Hypothalamus (tissue), 51 donors: ENCODE measurements around the gene PCDH9.
"Not testable (repeated sequence)": the region's sequence is repeated elsewhere in the genome, so short reads cannot be mapped to it uniquely, and the experiment has no call there.

Source experiments
- DNase-seq, 51 donors: peaks; one replicate each; lab custom pipeline; 2025; lab: John Stamatoyannopoulos, UW

PCDH9 gene

DNA sequence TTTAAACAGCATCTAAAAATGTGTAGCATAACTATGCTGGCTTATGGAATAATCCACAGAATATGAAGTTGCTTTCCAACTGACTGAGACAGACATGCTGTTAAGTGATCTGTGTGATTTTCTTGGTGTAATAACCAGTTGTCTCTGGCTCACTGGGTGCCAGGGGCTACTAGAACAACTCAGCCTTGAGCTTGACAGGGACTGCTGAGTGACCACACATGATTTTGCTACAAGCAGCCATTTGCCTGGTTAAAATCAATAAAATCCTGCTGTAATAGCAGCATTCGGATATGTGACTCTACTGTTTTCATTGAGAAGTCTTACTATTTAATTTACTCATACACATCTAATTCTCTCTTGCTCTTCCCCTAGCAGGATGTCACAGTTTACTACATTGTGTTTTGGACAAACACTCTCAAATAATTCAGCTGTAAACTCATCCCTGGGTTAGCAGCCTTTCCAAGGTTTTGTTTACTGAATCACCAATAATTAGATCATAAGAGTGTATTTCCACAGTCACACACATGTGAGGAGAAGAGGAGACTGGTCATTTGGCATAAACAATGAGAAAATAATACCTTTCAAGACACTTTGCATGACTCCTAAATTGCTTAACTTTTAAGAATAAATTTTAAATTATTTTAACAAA, 426.2 kb downstream of the PCDH9 start:
- DNase-seq: peak in 3 of 51 donors; percentile 2 to 6 (median 3)

DNA sequence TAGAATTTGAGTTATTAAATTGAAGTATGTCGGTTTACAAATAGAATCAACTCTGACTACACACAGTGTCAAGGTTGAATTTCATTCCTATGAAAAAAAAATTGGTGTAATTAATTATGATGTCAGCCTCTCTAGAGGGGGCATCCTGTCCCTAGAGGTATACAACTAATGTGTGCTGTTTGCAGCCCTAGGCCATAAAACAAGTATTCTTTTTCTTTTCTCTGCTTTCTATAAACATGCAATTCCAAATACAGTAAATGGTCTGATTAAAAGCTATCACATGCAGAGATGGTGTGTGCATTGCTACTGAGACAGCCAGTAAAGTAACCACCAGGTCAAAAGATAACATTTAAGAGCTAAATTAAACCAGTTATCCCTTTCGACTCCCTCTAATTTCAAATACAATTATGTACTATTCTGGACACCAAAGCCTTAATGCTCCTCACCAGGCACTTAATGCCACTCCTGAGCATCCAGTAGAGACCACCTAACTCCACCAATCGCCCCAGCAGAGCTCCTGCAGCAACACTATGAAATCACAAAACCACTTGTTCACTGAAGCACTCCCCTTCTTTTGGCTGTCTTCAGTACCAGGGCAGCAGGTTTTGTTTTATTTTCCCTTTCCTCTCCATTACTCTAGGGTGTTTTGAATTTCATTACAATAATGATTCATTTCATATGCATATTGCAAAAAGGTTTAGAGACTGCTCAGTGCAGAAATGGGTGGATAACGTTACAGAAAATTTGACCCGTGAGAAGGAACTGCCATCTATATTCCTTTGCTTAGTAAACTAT, 426.9 kb downstream of the PCDH9 start:
- DNase-seq: no peak

- peak in 14 of 51 donors; percentile 1 to 47 (median 15) for DNase-seq
Observed at GRCh38 chr13:66795636-66796035, 434.5 kb downstream of the PCDH9 start.

GRCh38 chr13:66794340-66795031, 435.6 kb downstream of the PCDH9 start:
- no peak for DNase-seq

DNA sequence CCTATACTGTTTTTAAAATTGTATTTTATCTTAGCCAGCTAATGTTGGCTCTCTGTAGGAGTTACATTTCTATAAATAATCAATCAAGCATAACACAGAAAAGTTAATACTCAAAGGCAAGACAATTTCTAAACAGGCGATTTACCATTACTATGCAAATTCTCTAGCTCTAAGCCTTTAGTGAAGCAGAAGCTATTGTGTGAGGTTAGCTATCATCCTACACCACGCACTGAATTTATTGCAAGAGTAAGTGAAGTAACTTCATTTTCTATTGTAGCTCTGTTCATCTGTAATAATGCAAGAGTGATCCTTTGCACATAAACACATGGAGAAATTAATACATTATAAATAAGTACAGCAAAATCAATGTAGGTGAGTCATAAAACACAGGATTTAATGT, 439.3 kb downstream of the PCDH9 start:
- no peak for DNase-seq

DNA sequence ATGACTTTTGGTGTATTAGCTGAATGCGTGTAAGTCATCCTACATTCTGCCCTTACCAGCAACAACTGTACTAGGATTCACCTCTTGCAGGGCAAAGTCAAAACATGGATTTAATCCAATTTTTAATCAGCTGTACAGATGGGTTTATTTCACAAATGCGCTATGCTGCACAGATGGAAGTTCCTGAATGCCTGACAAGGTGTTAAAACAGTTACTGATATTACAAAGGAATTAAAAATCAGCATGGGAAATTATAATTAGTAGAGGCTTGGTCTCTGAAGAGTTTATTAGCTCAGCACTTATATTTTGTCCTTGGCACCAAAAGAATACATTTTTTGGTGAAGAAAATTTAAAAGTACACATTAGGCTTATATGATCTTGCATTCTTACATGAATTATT, 448.9 kb downstream of the PCDH9 start:
- no peak for DNase-seq

GRCh38 chr13:66780814-66781213, 449.3 kb downstream of the PCDH9 start:
- no peak for DNase-seq

DNA sequence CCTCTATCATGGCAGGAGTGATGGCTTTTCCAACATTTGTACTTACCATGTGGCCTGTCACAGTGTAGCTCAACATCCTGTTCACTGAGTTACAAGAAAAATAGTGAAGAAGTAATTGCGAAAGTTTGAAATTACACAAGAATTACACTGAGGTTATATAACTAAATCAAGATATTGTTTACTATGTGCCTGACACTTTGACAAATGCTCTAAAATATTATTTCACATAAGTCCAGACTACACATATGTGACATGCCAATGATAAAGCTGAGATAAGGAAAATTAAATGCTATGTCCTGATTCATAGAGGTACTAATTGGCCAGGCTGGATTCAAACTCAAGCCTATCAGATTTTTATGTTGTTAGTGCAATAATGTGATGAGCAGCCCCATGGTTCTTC, 451.7 kb downstream of the PCDH9 start:
- no peak for DNase-seq

DNA sequence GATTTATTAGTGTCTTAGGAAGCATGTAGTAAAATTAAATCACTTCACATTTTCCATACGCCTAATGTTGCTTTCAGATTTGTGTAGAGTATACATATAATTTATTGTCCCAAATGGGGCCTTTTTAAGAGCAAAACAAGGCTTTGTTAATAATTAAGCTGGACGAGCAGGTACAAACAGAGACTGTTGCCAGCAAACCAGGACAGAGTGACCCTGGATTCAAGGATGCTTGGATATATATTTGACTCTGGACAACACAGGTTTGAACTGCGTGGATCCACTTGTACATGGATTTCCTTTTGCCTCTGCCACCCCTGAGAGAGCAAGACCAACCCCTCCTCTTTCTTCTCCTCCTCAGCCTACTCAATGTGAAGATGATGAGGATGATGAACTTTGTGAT, 454.9 kb downstream of the PCDH9 start:
- DNase-seq: no peak

- no peak for DNase-seq
Observed at GRCh38 chr13:66774046-66774445, 456.1 kb downstream of the PCDH9 start.

- no peak for DNase-seq
Observed at GRCh38 chr13:66765559-66765958, 464.6 kb downstream of the PCDH9 start.

GRCh38 chr13:66760678-66761077, 469.5 kb downstream of the PCDH9 start:
- not testable (repeated sequence) for DNase-seq

- DNase-seq: no peak
Observed at GRCh38 chr13:66759919-66760318, 470.2 kb downstream of the PCDH9 start.

DNA sequence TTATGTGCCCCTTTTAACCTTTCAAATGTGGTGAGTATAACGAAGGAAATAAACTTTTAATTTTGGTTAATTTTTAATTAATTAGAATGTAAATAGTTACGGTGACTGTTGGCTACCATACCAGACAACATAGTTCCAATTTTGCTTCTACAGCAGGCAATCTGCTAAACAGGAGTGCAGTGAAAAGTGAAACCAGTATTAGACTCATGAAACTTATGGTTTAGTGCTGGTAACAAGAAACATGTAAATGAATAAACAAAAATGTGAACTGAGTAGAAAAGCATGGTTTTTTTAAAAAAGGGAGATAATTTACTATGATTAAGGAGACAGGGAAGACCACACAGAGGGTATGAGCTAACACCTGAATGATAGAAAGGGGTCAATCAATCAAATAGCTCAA, 478.4 kb downstream of the PCDH9 start:
- DNase-seq: no peak

DNA sequence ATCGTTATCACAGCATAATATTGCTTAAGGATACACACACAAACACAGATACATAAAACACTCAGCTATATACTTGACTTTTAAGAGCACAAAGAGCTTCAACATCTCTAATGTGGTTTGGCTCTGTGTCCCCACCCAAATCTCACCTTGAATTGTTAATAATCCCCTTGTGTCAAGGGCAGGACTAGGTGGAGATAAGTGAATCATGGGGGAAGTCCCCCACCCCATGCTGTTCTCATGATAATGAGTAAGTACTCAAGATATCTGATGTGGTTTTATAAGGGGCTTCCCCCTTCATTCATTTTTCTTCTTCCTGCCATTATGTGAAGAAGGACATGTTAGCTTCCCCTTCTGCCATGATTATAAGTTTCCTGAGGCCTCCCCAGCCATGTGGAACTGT, 481.4 kb downstream of the PCDH9 start:
- no peak for DNase-seq

- DNase-seq: peak in 2 of 51 donors; percentile 0 to 25
Observed at GRCh38 chr13:66745307-66745706, 484.8 kb downstream of the PCDH9 start.

- DNase-seq: peak in 18 of 51 donors; percentile 3 to 61 (median 26)
Observed at GRCh38 chr13:66723576-66723975, 506.6 kb downstream of the PCDH9 start.

- DNase-seq: no peak
Observed at GRCh38 chr13:66716538-66716937, 513.6 kb downstream of the PCDH9 start.

DNA sequence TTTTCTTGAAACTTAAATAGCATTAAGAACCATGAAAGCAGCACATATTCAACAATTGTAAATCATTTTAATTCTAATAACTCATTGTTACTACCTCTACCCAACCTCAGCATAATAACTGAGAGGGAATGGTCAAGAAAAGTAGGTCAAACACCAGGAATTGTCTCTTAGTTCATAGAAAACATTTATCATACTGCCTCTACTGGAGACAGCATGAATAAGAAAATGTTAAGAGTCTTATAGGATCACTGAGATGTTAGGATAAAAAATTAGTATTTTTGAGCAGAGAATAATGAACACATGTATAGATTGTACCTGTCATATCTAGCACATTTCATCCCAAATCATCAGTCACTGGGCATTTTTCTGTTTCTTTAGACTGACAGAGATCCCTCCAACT, 515.3 kb downstream of the PCDH9 start:
- no peak for DNase-seq

DNA sequence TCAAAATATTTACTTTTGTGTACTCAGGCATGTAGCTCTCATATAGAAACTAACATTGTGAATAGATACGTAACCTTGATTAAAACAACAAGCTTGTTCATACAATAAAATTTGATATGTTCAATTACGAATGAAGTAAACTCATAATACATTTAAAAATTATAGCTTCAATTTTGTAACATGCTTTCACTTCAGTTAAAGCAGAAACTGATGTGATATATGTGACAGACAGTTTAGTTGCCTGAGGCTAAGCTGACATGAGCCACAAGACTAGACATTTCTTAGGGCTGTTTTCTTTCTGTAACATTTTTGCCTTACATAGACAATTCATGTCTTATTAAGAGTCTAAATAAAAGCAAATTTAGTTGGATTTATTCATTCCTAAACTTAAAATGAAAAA, 526.0 kb downstream of the PCDH9 start:
- DNase-seq: no peak

DNA sequence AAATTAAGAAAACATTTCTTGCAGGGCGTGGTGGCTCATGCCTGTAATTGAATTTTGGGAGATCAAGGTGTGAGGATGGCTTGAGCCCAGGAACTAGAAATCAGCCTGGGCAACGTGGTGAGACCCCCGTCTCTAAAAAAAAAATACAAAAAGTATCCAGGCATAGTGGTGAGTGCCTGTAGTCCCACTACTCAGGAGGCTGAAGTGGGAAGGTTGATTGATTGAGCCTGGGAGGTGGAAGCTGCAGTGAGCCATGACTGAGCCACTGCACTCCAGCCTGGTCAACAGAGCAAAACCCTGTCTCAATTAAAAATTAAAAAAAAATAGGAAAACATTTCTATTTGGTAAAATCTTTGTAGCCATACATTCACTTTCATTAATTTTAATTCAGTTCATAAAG, 526.5 kb downstream of the PCDH9 start:
- no peak for DNase-seq
